GM12875 (cell line): ENCODE data around the gene IGF2BP3.
A peak's percentile ranks its signal among the peaks of the same experiment; 100 is the strongest.

Source experiments
- H3K4me3 ChIP-seq: one replicate; pipeline ENCODE4 v1.5.1; 2011; ENCODE audit warnings: low read depth, low read length, control low read depth
- TF ChIP-seq, protein P1 (sequence below): IDR thresholded peaks from 2 replicates; pipeline ENCODE4 v1.5.1; 2011; ENCODE audit warnings: low read depth, mild to moderate bottlenecking, control low read depth, inconsistent platforms, low read length, moderate library complexity, borderline replicate concordance; ENCODE audit not compliant: insufficient read depth

The IGF2BP3 gene

DNA sequence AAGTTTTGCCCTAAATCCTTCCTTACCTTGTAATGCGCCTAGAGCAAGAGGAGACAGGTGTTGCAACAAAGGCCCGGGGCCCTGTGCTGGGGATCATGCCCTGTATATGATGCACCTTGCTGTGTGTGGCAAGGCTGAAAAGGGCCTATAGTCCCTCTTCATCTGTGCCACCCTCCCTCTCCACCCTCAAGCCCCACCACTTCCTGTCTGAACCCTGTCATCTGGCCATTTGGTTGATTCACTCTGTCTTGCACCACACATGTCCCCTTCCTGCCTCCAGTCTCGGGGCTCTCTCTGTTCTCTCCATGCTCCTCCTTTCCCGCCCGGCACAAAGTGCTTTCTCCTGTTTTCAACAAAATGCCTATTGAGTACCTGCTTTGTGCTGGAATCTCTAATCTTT is 182.7 kb downstream of the IGF2BP3 start:
- TF ChIP-seq, protein P1, sequence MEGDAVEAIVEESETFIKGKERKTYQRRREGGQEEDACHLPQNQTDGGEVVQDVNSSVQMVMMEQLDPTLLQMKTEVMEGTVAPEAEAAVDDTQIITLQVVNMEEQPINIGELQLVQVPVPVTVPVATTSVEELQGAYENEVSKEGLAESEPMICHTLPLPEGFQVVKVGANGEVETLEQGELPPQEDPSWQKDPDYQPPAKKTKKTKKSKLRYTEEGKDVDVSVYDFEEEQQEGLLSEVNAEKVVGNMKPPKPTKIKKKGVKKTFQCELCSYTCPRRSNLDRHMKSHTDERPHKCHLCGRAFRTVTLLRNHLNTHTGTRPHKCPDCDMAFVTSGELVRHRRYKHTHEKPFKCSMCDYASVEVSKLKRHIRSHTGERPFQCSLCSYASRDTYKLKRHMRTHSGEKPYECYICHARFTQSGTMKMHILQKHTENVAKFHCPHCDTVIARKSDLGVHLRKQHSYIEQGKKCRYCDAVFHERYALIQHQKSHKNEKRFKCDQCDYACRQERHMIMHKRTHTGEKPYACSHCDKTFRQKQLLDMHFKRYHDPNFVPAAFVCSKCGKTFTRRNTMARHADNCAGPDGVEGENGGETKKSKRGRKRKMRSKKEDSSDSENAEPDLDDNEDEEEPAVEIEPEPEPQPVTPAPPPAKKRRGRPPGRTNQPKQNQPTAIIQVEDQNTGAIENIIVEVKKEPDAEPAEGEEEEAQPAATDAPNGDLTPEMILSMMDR: no peak
- H3K4me3 ChIP-seq: no peak overlapping the region

GRCh38 chr7:23285657-23286646 is 184.3 kb downstream of the IGF2BP3 start:
- no peak overlapping the region for H3K4me3 ChIP-seq
- TF ChIP-seq, protein P1: no peak

GRCh38 chr7:23284871-23285270 is 185.4 kb downstream of the IGF2BP3 start:
- TF ChIP-seq, protein P1: no peak
- H3K4me3 ChIP-seq: no peak overlapping the region

DNA sequence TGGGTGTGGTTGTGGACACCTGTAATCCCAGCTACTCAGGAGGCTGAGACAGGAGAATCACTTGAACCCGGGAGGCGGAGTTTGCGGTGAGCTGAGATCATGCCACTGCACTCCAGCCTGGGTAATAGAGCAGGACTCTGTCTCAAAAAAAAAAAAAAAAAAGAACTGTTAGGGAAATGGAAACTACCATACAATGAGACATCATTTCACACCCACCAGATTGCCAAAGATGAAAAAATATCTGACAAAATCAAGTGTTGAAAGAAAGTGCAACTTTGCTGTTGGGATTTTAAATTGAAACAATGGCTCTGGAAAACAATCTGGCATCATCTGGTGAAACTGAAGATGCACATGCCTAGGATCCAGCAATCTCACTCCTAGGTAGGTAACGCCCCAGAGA is 187.2 kb downstream of the IGF2BP3 start:
- no peak overlapping the region for H3K4me3 ChIP-seq
- TF ChIP-seq, protein P1: no peak

DNA sequence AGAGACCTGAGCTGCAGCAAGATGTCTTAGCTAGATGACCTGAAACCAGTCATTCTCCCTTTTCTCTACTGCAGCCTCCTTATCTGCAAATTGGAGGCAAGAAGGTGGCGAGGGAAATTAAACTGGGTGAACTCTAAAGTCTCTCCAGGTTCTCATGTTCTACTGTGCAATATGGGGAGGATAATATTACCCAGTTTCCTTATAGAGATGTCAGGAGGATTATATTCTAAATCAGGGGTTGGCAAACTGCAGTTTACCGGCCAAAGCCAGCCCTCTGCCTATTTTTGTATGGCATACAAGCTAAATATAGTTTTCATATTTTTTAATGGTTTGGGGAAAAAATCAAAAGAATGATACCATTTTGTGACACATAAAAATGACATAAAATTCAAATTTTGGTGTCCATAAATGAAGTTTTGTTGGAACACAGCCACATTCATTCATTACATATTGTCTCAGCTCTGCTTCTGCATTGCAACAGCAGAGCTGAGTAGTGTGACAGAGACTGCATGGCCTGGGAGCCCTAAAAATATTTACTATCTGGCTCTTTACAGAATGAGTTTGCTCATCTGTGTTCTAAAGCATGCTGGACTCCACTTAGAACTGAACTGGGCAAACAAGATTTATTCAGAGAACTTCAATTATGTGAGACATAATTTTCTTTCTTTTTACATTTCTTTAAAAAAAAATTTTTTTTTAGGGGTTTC is 190.3 kb downstream of the IGF2BP3 start:
- TF ChIP-seq, protein P1: no peak

DNA sequence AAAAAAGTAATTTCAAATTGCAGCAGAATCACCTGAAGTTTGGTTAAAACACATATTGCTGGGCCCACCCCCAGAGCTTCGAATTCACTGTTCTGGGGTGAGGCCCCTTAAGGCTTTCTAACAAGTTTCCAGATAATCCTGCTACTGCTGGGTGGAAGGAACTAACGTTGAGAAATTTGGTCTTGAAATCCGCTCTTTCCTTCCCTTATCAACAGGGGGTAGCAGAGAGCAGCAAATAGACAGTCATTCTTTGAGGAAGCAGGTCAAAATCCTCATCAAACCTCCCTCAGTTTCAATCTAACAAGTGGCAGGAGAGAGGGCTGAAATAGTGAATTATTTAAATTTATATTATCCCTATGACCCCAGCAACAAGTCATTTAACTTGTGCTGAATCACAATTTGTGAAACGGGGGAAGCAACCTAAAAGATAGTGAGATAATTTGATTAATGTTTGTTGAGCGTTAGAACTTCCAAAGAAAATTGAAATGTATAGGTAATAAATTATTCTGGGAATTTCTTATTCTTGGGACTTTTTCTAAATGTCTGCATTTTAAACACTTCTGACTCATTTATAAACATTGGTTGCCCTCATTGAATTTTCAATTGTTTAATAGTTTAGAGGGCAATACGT is 192.8 kb downstream of the IGF2BP3 start:
- H3K4me3 ChIP-seq: no peak overlapping the region
- TF ChIP-seq, protein P1: peak; percentile 83

More for the DNA sequence above, 190.3 kb downstream of the IGF2BP3 start:
- H3K4me3 ChIP-seq: no peak overlapping the region
